GM23338 (cell line): ENCODE results near the gene DIS3L. TPM values are rescaled to one million over a fixed set of nuclear protein-coding genes. Genes with fewer than 3 reads are reported as not detected.

Experiments used
- ATAC-seq: fragments of 200-7000 bp; cut with Tn5 transposase; 3 replicates; pipeline ENCODE4 v1.9.1; 2020
- DNase-seq: peaks from one replicate; pipeline ENCODE4 v3.0.0-alpha.2; 2015; ENCODE audit warnings: low spot score
- H2AFZ ChIP-seq: fragments of 200-600 bp; sonication (generic); 2 replicates; pipeline ENCODE4 v1.8.0; 2016; ENCODE audit warnings: antibody characterized with exemption, mild to moderate bottlenecking, moderate library complexity
- H3F3A ChIP-seq: fragments of 200-600 bp; sonication (generic); replicated peaks from 2 replicates; pipeline ENCODE4 v1.8.0; 2017; ENCODE audit warnings: antibody characterized with exemption, mixed run types, low read depth
- H3K27ac ChIP-seq: fragments of 200-600 bp; sonication (generic); 2 replicates; pipeline ENCODE4 v1.6.1; 2016; ENCODE audit warnings: low read depth
- H3K27me3 ChIP-seq: fragments of 200-600 bp; sonication (generic); 2 replicates; pipeline ENCODE4 v1.8.0; 2016; ENCODE audit warnings: mild to moderate bottlenecking, mixed run types, moderate library complexity; ENCODE audit not compliant: insufficient read depth
- H3K36me3 ChIP-seq: fragments of 200-600 bp; sonication (generic); 2 replicates; pipeline ENCODE4 v1.8.0; 2016; ENCODE audit warnings: mild to moderate bottlenecking; ENCODE audit not compliant: insufficient read depth
- H3K4me1 ChIP-seq: fragments of 200-600 bp; sonication (generic); 2 replicates; pipeline ENCODE4 v1.8.0; 2016; ENCODE audit warnings: mild to moderate bottlenecking, moderate library complexity; ENCODE audit not compliant: insufficient read depth
- H3K4me2 ChIP-seq: fragments of 200-600 bp; sonication (generic); 2 replicates; pipeline ENCODE4 v1.7.1; 2017; ENCODE audit warnings: mixed run types
- H3K4me3 ChIP-seq: fragments of 200-600 bp; sonication (generic); 2 replicates; pipeline ENCODE4 v1.6.1; 2016; ENCODE audit warnings: mixed run types
- H3K79me2 ChIP-seq: fragments of 200-600 bp; sonication (generic); replicated peaks from 2 replicates; pipeline ENCODE4 v1.8.0; 2017; ENCODE audit warnings: mild to moderate bottlenecking; ENCODE audit not compliant: insufficient read depth
- H3K9me2 ChIP-seq: fragments of 200-600 bp; sonication (generic); 2 replicates; pipeline ENCODE4 v1.8.0; 2017; ENCODE audit not compliant: insufficient read depth
- H4K20me1 ChIP-seq: fragments of 200-600 bp; sonication (generic); replicated peaks from 2 replicates; pipeline ENCODE4 v1.8.0; 2017; ENCODE audit warnings: mild to moderate bottlenecking; ENCODE audit not compliant: insufficient read depth
- H3K27ac Mint-ChIP-seq: 2 replicates; pipeline ENCODE4 v1.8.0; 2020; ENCODE audit warnings: inconsistent platforms, mild to moderate bottlenecking, moderate library complexity, mixed read lengths
- H3K27me3 Mint-ChIP-seq: 3 replicates; pipeline ENCODE4 v1.8.0; 2022; ENCODE audit warnings: low read depth, mild to moderate bottlenecking, moderate library complexity, mixed read lengths, inconsistent platforms; ENCODE audit not compliant: insufficient read depth, poor library complexity
- H3K36me3 Mint-ChIP-seq: 3 replicates; pipeline ENCODE4 v1.8.0; 2021; ENCODE audit warnings: low read depth, mild to moderate bottlenecking, inconsistent platforms, moderate library complexity, mixed read lengths
- H3K4me1 Mint-ChIP-seq: 3 replicates; pipeline ENCODE4 v1.8.0; 2020; ENCODE audit warnings: mild to moderate bottlenecking, inconsistent platforms, mixed read lengths
- H3K4me3 Mint-ChIP-seq: 3 replicates; pipeline ENCODE4 v1.8.0; 2021; ENCODE audit warnings: moderate library complexity, mild to moderate bottlenecking, inconsistent platforms, mixed read lengths
- H3K9me3 Mint-ChIP-seq: 3 replicates; pipeline ENCODE4 v1.8.0; 2020; ENCODE audit warnings: moderate library complexity, mild to moderate bottlenecking, inconsistent platforms, mixed read lengths
- EZH2 ChIP-seq: fragments of 200-600 bp; sonication (generic); IDR thresholded peaks from one replicate; pipeline ENCODE4 v1.8.0; 2017; ENCODE audit warnings: antibody characterized with exemption, mild to moderate bottlenecking, low read depth; ENCODE audit not compliant: unreplicated experiment
- JUNB ChIP-seq: IDR thresholded peaks from one replicate; pipeline ENCODE4 v1.6.1; 2016; ENCODE audit warnings: antibody characterized with exemption; ENCODE audit not compliant: unreplicated experiment
- NANOG ChIP-seq: IDR thresholded peaks from 2 replicates; pipeline ENCODE4 v1.6.1; 2016; ENCODE audit warnings: antibody characterized with exemption, borderline replicate concordance
- POLR2AphosphoS5 ChIP-seq: IDR thresholded peaks from 2 replicates; pipeline ENCODE4 v1.6.1; 2016; ENCODE audit warnings: antibody characterized with exemption, low read depth
- STAT1 ChIP-seq: IDR thresholded peaks from one replicate; pipeline ENCODE4 v1.6.1; 2016; ENCODE audit warnings: antibody characterized with exemption; ENCODE audit not compliant: unreplicated experiment
- ZNF114 ChIP-seq: fragments of 250-450 bp; sonication (Bioruptor Pico); IDR thresholded peaks from 2 replicates; pipeline ENCODE4 v1.5.0; 2020; ENCODE audit warnings: mild to moderate bottlenecking, moderate library complexity
- ZNF331 ChIP-seq: fragments of 250-450 bp; sonication (Bioruptor Pico); IDR thresholded peaks from 2 replicates; pipeline ENCODE4 v1.5.0; 2020; ENCODE audit warnings: low read depth, mild to moderate bottlenecking, moderate library complexity
- polyA plus RNA-seq: library from polyadenylated mRNA; unstranded; fragments of >200 nt; fragmentation: Nextera tagmentation; extraction: Ambion mirVana; gene quantifications from 2 replicates; pipeline ENCODE4 v1.2.1, GENCODE V29; 2016
- total RNA-seq: library from RNA; depleted of rRNA; stranded (reverse); fragments of >200 nt; shearing (Covaris generic); gene quantifications from 2 replicates; pipeline ENCODE4 v1.2.3, GENCODE V29; 2014
- TF ChIP-seq, protein P1 (sequence below): IDR thresholded peaks from one replicate; pipeline ENCODE4 v1.6.1; 2018; ENCODE audit warnings: antibody characterized with exemption; ENCODE audit not compliant: unreplicated experiment
- TF ChIP-seq, protein P2 (sequence below), 2 experiments: fragments of 200-600 bp in 1 of 2; sonication (generic) in 1 of 2; conservative IDR thresholded peaks; 2 replicates each; pipeline versions ENCODE4 v1.5.1 to v1.6.1; 2016 to 2017; ENCODE audit warnings: antibody characterized with exemption in 2 of 2, low read depth in 2 of 2, mild to moderate bottlenecking in 2 of 2, moderate library complexity in 1 of 2
- TF ChIP-seq, protein P3 (sequence below): IDR thresholded peaks from 2 replicates; pipeline ENCODE4 v1.6.1; 2016; ENCODE audit warnings: antibody characterized with exemption
- TF ChIP-seq, protein P4 (sequence below): fragments of 250-450 bp; sonication (Bioruptor Pico); IDR thresholded peaks from 2 replicates; pipeline ENCODE4 v1.5.0; 2020; ENCODE audit warnings: mild to moderate bottlenecking, moderate library complexity

The DIS3L gene
- total and polyA plus RNA-seq, 2 experiments from 2014 or later = 8.9 to 21.8 TPM

DNA sequence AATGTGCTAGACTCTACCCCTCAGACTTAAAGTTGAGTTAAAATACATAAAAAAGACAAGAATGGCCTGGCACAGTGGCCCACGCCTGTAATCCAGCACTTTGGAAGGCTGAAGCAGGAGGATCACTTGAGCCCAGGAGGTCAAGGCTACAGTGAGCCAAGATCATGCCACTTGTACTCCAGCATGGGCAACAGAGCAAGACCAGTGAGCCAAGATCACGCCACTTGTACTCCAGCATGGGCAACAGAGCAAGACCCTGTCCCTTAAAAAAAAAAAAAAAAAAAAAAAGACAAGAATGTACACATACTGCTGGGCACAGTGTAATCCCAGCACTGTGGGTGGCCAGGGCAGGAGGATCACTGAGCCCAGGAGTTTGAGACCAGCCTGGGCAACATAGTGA is 17.4 kb downstream of the DIS3L start:
- Mint-ChIP-seq H3K27ac (no peak overlapping the region), H3K4me3 (no peak overlapping the region), H3K27me3 (no peaks in the 10 kb centered on the region), H3K4me1 (peaks cover 8% of the 10 kb centered on the region; the same call in 2 of the 3 replicates), H3K9me3 (no peaks in the 10 kb centered on the region), H3K36me3 (peaks cover 18% of the 10 kb centered on the region)
- ATAC-seq = no peak
- Histone ChIP-seq H3K79me2 (no peaks in the 10 kb centered on the region), H3K9me2 (no peaks in the 10 kb centered on the region), H3K4me3 (no peak overlapping the region), H3K4me1 (0 out of 2 replicates have a peak, but pooled peaks cover 5% of the 10 kb centered on the region), H4K20me1 (no peaks in the 10 kb centered on the region), H3K27me3 (no peaks in the 10 kb centered on the region), H3K36me3 (no peaks in the 10 kb centered on the region), H3F3A (no peaks in the 10 kb centered on the region), H2AFZ (no peak overlapping the region), H3K27ac (no peak overlapping the region), H3K4me2 (no peak overlapping the region)
- DNase-seq = no peak
- TF ChIP-seq POLR2AphosphoS5 (no peak), ZNF331 (no peak), STAT1 (no peak), JUNB (no peak), NANOG (no peak), ZNF114 (CRISPR knock-in tag) (no peak), EZH2 (no peak)
- TF ChIP-seq, protein P1, sequence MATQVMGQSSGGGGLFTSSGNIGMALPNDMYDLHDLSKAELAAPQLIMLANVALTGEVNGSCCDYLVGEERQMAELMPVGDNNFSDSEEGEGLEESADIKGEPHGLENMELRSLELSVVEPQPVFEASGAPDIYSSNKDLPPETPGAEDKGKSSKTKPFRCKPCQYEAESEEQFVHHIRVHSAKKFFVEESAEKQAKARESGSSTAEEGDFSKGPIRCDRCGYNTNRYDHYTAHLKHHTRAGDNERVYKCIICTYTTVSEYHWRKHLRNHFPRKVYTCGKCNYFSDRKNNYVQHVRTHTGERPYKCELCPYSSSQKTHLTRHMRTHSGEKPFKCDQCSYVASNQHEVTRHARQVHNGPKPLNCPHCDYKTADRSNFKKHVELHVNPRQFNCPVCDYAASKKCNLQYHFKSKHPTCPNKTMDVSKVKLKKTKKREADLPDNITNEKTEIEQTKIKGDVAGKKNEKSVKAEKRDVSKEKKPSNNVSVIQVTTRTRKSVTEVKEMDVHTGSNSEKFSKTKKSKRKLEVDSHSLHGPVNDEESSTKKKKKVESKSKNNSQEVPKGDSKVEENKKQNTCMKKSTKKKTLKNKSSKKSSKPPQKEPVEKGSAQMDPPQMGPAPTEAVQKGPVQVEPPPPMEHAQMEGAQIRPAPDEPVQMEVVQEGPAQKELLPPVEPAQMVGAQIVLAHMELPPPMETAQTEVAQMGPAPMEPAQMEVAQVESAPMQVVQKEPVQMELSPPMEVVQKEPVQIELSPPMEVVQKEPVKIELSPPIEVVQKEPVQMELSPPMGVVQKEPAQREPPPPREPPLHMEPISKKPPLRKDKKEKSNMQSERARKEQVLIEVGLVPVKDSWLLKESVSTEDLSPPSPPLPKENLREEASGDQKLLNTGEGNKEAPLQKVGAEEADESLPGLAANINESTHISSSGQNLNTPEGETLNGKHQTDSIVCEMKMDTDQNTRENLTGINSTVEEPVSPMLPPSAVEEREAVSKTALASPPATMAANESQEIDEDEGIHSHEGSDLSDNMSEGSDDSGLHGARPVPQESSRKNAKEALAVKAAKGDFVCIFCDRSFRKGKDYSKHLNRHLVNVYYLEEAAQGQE = no peak
- TF ChIP-seq, protein P2, sequence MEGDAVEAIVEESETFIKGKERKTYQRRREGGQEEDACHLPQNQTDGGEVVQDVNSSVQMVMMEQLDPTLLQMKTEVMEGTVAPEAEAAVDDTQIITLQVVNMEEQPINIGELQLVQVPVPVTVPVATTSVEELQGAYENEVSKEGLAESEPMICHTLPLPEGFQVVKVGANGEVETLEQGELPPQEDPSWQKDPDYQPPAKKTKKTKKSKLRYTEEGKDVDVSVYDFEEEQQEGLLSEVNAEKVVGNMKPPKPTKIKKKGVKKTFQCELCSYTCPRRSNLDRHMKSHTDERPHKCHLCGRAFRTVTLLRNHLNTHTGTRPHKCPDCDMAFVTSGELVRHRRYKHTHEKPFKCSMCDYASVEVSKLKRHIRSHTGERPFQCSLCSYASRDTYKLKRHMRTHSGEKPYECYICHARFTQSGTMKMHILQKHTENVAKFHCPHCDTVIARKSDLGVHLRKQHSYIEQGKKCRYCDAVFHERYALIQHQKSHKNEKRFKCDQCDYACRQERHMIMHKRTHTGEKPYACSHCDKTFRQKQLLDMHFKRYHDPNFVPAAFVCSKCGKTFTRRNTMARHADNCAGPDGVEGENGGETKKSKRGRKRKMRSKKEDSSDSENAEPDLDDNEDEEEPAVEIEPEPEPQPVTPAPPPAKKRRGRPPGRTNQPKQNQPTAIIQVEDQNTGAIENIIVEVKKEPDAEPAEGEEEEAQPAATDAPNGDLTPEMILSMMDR (conservative IDR thresholded peaks at IDR 0.05; ENCODE audit: low read depth in 2 of 2) = no peak
- TF ChIP-seq, protein P3, sequence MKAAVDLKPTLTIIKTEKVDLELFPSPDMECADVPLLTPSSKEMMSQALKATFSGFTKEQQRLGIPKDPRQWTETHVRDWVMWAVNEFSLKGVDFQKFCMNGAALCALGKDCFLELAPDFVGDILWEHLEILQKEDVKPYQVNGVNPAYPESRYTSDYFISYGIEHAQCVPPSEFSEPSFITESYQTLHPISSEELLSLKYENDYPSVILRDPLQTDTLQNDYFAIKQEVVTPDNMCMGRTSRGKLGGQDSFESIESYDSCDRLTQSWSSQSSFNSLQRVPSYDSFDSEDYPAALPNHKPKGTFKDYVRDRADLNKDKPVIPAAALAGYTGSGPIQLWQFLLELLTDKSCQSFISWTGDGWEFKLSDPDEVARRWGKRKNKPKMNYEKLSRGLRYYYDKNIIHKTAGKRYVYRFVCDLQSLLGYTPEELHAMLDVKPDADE = no peak
- TF ChIP-seq, protein P4, sequence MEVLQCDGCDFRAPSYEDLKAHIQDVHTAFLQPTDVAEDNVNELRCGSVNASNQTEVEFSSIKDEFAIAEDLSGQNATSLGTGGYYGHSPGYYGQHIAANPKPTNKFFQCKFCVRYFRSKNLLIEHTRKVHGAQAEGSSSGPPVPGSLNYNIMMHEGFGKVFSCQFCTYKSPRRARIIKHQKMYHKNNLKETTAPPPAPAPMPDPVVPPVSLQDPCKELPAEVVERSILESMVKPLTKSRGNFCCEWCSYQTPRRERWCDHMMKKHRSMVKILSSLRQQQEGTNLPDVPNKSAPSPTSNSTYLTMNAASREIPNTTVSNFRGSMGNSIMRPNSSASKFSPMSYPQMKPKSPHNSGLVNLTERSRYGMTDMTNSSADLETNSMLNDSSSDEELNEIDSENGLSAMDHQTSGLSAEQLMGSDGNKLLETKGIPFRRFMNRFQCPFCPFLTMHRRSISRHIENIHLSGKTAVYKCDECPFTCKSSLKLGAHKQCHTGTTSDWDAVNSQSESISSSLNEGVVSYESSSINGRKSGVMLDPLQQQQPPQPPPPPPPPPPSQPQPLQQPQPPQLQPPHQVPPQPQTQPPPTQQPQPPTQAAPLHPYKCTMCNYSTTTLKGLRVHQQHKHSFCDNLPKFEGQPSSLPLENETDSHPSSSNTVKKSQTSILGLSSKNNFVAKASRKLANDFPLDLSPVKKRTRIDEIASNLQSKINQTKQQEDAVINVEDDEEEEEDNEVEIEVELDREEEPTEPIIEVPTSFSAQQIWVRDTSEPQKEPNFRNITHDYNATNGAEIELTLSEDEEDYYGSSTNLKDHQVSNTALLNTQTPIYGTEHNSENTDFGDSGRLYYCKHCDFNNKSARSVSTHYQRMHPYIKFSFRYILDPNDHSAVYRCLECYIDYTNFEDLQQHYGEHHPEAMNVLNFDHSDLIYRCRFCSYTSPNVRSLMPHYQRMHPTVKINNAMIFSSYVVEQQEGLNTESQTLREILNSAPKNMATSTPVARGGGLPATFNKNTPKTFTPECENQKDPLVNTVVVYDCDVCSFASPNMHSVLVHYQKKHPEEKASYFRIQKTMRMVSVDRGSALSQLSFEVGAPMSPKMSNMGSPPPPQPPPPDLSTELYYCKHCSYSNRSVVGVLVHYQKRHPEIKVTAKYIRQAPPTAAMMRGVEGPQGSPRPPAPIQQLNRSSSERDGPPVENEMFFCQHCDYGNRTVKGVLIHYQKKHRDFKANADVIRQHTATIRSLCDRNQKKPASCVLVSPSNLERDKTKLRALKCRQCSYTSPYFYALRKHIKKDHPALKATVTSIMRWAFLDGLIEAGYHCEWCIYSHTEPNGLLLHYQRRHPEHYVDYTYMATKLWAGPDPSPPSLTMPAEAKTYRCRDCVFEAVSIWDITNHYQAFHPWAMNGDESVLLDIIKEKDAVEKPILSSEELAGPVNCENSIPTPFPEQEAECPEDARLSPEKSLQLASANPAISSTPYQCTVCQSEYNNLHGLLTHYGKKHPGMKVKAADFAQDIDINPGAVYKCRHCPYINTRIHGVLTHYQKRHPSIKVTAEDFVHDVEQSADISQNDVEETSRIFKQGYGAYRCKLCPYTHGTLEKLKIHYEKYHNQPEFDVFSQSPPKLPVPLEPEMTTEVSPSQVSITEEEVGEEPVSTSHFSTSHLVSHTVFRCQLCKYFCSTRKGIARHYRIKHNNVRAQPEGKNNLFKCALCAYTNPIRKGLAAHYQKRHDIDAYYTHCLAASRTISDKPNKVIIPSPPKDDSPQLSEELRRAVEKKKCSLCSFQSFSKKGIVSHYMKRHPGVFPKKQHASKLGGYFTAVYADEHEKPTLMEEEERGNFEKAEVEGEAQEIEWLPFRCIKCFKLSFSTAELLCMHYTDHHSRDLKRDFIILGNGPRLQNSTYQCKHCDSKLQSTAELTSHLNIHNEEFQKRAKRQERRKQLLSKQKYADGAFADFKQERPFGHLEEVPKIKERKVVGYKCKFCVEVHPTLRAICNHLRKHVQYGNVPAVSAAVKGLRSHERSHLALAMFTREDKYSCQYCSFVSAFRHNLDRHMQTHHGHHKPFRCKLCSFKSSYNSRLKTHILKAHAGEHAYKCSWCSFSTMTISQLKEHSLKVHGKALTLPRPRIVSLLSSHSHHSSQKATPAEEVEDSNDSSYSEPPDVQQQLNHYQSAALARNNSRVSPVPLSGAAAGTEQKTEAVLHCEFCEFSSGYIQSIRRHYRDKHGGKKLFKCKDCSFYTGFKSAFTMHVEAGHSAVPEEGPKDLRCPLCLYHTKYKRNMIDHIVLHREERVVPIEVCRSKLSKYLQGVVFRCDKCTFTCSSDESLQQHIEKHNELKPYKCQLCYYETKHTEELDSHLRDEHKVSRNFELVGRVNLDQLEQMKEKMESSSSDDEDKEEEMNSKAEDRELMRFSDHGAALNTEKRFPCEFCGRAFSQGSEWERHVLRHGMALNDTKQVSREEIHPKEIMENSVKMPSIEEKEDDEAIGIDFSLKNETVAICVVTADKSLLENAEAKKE (CRISPR knock-in tag) = no peak
